Left kidney (tissue), 2 donors: Measurements from ENCODE around the gene SMURF1. TPM values are rescaled to one million over a fixed set of nuclear protein-coding genes. Genes with fewer than 3 reads are reported as not detected.

Experiments
- DNase-seq: peaks from one replicate; pipeline ENCODE4 v3.0.0-alpha.2; 2013
- polyA plus RNA-seq: library from polyadenylated mRNA; unstranded; fragments of 120-200 nt; gene quantifications from one replicate; pipeline ENCODE4 v1.2.1, GENCODE V29; 2013; ENCODE audit not compliant: insufficient read length

Gene SMURF1
- polyA plus RNA-seq, 1 donor: 18.8 TPM

- DNase-seq: no peak
Observed at GRCh38 chr7:99028261-99028973, 115.5 kb downstream of the SMURF1 start.

- DNase-seq: no peak
Observed at GRCh38 chr7:99027841-99028240, 116.1 kb downstream of the SMURF1 start.

GRCh38 chr7:99027241-99027640 lies 116.7 kb downstream of the SMURF1 start:
- no peak for DNase-seq

GRCh38 chr7:99024066-99024465 lies 119.8 kb downstream of the SMURF1 start:
- DNase-seq: no peak

- DNase-seq: no peak
Observed at GRCh38 chr7:99021941-99022560, 121.9 kb downstream of the SMURF1 start.

GRCh38 chr7:99020413-99020715 lies 123.5 kb downstream of the SMURF1 start:
- DNase-seq: no peak

GRCh38 chr7:99019523-99020412 lies 124.1 kb downstream of the SMURF1 start:
- no peak for DNase-seq

GRCh38 chr7:99016196-99016595 lies 127.7 kb downstream of the SMURF1 start:
- no peak for DNase-seq

- DNase-seq: no peak
Observed at GRCh38 chr7:99014113-99014985, 129.6 kb downstream of the SMURF1 start.

- no peak for DNase-seq
Observed at GRCh38 chr7:99013266-99014112, 130.4 kb downstream of the SMURF1 start.

GRCh38 chr7:99012722-99013121 lies 131.2 kb downstream of the SMURF1 start:
- DNase-seq: no peak

- DNase-seq: no peak
Observed at GRCh38 chr7:99011706-99012404, 132.1 kb downstream of the SMURF1 start.

GRCh38 chr7:99011341-99011705 lies 132.6 kb downstream of the SMURF1 start:
- no peak for DNase-seq

GRCh38 chr7:99010281-99010680 lies 133.6 kb downstream of the SMURF1 start:
- no peak for DNase-seq

GRCh38 chr7:99008921-99009530 lies 134.9 kb downstream of the SMURF1 start:
- no peak for DNase-seq

GRCh38 chr7:99008181-99008631 lies 135.7 kb downstream of the SMURF1 start:
- DNase-seq: no peak

GRCh38 chr7:99006739-99007424 lies 137.0 kb downstream of the SMURF1 start:
- DNase-seq: no peak

GRCh38 chr7:99005776-99006175 lies 138.1 kb downstream of the SMURF1 start:
- DNase-seq: no peak

- no peak for DNase-seq
Observed at GRCh38 chr7:99004781-99005500, 139.0 kb downstream of the SMURF1 start.
